ENCODE results near the gene GATM.

Gene GATM

DNA sequence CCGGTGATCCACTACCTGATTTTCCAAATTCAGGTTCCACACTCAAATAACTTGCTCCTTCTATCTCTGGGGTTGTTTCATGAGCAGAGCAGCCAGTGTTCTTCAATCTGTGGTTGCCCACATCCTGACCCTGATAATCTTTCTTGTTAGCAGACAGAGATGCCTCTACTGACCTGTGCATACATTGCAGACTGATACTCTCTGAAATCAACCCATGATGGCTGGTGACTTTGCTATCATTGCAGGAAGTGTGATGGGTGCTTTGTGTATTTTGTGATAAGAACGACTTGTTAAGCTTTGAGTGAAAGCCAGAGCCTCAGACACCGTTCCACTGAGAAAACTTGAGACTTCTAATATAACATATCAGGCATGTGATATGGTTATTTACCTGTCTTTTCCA is 39.9 kb downstream of the GATM start:
- TF ChIP-seq ZFX (IDR thresholded peaks at IDR 0.05) (no peak), CTCF (conservative IDR thresholded peaks at IDR 0.05) (no peak)
- no peak overlapping the region for H3K27ac ChIP-seq

GRCh38 chr15:45337224-45337623 is 41.1 kb downstream of the GATM start:
- no peak for TF ChIP-seq CTCF (conservative IDR thresholded peaks at IDR 0.05)
- TF ChIP-seq ZFX (IDR thresholded peaks at IDR 0.05), result no peak
- no peak overlapping the region for H3K27ac ChIP-seq

- no peak for TF ChIP-seq ZFX (IDR thresholded peaks at IDR 0.05)
- no peak for TF ChIP-seq CTCF (conservative IDR thresholded peaks at IDR 0.05)
- no peak overlapping the region for H3K27ac ChIP-seq
Observed at GRCh38 chr15:45333550-45333949, 44.8 kb downstream of the GATM start.

DNA sequence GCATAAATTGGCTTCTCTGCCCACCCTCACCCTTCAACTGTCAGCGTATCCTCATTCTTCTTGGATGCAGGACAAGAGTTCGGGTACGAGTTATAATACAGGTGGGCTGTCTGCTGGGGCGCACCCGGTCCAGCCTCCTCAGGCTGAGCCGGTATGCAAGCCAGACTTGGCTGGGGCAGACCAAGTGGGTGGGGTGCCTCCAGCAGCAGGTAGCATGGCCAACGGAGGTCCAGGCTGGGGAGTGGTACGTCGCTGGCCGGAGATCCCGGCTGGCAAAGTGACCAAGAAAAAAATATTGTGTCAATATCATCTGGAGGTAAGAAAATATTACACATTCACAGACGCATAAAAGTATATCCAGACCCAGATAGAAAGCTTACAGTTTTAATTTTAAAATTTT is 45.6 kb downstream of the GATM start:
- H3K27ac ChIP-seq, result no peak overlapping the region
- TF ChIP-seq CTCF (conservative IDR thresholded peaks at IDR 0.05) (no peak), ZFX (IDR thresholded peaks at IDR 0.05) (no peak)

- no peak for TF ChIP-seq CTCF (conservative IDR thresholded peaks at IDR 0.05)
- TF ChIP-seq ZFX (IDR thresholded peaks at IDR 0.05), result no peak
- no peak overlapping the region for H3K27ac ChIP-seq
Observed at GRCh38 chr15:45331972-45332371, 46.4 kb downstream of the GATM start.

GRCh38 chr15:45328663-45329062 is 49.7 kb downstream of the GATM start:
- TF ChIP-seq CTCF (conservative IDR thresholded peaks at IDR 0.05) (no peak), ZFX (IDR thresholded peaks at IDR 0.05) (no peak)
- no peak overlapping the region for H3K27ac ChIP-seq

- TF ChIP-seq CTCF (conservative IDR thresholded peaks at IDR 0.05) (no peak), ZFX (IDR thresholded peaks at IDR 0.05) (no peak)
- no peak overlapping the region for H3K27ac ChIP-seq
Observed at GRCh38 chr15:45326741-45327140, 51.6 kb downstream of the GATM start.

All from C4-2B (cell line).